Activated effector memory CD4-positive, alpha-beta T cell treated with Interleukin-2 at 50 U/mL for 16 hours (primary cell): Measurements from ENCODE around the gene TBC1D22A.

Experiments used
- DNase-seq: peaks from one replicate; pipeline ENCODE4 v3.0.0-alpha.2; 2020

TBC1D22A gene

DNA sequence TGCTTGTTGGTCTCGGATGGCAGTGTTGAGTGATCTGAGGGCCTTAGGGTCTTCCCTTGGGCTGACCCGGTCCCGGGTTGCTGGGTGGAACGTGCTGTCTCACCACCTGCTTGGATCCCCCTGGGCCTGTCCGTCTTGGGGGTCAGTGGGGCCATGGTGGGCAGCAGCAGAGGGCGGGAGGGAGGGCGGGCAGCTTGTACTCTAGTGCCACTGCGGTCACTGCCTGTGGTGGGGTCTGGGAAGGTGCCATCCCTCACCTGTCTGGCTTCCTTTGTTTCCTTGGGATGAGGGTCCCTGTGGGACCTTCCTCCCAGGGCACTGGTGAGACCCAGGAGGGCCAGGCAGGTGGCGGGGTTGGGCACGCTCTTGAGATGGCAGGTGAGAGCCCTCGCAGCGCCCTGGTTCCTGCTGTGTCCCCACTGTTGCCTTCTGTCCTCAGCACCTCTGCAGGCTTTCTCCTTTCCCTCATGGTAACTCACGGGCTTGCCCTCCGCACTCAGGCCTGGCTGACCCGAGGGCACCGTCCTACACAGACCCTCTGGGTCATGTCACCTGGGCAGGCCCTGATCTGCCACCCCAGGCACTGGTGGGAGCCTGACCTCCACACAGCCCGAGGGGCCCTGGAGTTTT, 34.2 kb downstream of the TBC1D22A start:
- DNase-seq: no peak

DNA sequence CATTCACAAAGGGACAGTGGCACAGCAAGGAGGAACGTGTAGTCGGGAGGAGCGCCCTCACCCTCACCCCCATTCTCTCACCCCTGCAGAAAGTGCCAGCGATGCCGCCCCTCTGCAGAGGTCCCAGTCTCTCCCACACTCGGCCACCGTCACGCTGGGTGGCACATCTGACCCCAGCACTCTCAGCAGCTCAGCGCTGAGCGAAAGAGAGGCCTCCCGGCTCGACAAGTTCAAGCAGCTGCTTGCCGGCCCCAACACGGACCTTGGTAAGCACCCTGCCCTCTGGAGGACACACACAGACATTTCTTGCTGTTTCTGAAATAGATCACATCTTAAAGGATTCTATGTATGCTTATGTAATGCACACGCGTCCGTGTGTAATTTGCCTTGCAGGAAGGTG, 34.9 kb downstream of the TBC1D22A start:
- DNase-seq: no peak

DNA sequence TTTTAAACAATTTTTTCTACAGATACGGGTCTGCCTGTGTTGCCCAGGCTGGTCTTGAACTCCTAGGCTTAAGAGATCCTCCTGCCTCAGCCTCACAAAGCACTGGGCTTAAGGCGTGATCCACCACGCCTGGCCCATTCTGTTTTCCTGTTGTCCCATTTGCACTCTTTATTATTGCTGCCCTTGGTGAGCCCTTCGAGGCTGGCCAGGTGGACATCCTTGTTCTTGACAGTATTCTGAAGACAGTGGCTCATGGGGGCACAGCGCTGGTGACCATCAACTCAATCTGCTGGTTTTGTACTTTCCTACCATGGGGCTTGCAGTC, 35.6 kb downstream of the TBC1D22A start:
- no peak for DNase-seq

DNA sequence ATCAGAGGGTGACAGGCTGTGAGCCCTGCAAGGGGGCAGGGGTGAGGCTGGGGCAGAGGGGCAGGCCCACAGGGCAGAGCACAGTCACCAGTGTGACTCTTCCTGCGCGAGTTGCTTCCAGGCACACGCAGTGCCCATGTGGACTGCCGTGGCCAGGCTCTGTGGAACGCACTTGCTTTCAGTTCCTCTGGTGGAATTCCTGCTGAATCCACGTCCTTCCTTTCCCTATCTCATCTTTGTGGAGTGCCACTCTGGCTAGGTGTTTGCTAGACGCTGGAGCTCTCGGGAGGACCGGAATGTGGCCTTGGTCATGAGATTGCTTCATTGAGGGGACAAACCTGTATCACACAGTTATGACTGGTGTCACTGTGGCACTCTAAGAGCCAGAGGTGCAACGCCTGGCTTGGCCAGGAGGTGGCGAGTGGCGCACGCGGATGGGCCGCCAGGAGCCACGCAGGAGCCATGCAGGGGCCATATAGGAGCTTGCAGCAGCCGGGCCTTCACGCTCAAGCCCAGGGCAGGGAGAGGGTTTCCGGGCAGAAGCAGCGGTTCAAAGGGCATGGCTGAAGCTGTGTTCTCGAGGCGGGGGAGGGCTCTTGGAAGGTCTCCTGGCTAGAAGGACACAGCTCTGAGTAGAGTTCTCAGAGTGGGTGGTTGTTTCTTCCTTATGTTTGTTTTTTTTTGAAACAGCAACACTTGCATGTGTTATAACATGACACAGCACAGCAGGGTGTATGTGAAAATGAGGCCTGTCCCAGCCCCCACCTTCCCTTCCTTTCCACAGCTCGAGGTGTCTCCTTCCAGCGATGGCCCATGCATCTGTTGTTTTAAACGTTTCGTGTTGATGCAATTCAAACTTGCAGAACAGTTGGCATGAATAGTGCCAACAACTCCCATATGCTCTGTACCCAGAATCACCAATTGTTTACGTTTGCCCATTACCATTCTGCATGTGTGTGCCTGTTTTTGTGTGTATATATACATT, 36.2 kb downstream of the TBC1D22A start:
- DNase-seq: peak; percentile 69

DNA sequence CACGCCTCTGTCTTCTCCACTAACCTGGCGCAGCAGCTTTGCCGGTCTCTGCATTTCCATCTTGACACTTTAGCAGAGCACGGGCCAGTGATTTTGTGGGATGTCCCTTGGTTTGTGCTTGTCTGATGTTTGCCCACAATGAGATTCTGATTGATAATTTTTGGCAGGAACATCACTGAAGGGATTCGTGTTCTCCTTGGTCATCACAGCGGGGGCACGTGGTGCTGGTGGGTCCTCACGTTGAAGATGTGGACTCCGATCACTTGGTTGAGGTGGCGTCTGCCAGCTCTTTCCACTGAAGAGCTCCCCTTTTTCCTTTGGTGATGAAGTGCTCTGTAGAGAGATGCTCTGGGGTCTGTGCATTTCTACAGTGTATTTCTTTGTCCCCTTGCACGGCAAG, 37.2 kb downstream of the TBC1D22A start:
- no peak for DNase-seq

DNA sequence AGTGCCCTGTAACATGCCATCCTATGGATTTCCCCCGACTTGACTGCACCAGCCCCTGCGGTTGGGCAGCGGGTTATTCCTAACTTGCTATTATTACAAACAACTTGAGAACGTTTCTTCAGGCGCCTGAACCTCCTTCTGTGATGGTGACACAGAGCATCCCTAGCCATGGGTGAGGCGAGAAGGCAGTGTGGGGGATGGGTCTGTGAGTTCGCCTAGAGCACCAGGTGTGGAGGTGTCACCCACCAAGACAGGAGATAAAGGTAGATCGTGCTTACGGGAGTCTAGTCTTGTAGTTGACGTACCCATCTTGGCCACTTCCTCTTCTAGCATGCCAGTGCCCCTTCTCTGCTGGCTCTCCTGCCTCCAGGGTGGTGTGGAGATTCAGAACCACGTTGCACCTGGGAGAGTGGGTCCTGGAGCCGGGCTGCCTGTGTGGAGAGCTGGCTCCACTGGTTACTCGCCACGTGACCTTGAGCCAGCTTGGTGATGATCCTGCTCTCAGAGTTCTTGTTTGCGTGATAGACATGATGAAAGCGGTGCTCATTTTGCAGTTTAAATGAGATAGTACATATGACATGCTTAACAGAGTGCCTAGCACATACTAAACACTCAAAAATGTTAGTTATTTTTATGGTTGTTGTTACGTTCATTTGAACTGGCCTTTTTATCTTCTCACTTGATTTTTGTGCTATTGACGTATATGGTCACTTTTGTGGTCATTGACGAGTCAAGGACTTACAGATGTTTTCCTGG, 37.8 kb downstream of the TBC1D22A start:
- no peak for DNase-seq

DNA sequence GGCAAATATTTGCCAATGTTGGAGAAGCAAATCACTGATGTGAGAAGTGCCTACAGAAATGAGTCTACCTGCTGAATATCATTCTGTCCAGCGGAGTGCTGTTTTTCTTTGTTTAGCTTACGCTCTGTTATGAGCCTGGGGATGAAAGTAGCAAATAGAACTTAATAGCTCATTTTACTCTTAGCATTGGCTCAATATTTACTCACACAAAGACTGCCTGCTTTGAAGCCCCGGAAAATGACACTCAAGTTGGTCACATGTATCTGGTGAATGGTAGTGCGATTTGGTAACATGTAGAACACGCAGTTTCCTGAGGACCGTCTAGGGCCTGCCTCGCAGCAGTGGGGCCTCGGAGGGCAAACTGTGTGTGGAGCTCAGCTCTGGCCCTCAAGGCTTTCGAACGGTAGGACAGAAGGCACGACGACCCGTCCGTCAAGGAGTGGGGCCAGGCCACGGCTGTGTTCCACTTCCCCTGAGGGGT, 38.9 kb downstream of the TBC1D22A start:
- no peak for DNase-seq

DNA sequence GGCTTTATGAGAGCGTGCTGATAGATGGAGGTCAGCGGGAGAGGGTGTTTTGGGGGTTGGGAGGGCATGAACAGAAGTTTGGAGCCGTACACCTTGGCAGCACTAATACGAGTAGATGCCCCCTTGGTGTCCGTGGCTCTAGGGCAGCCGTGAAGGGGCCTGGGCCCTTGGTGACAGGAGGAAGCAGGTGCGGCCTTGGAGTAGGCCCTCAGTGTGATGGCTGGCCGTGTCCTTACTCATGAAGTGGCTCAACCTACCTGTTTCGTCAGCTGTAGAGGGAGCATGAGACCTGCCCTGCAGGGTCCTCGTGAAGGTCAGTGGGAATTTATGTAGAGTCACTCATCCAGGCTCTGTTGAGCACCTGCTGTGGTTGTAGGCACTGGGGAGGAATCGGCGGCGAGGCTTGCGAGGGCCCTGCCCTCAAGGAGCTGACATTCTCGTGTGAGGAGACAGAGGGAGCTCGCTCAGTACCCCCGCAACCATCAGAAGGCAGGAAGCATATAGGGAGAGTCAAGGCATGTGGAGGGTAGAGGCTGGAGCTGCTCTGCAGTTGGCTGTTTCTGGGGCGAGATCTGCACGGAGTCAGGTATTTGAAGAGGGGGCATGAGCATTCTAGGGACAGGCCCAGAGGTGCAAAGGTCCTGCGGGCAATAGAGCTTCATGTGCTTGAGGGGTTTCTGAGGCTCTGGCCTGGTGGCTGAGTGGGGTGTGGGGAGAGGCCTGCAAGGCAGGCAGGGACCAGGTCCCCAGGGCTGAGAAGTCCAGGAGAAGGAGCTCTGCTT, 39.6 kb downstream of the TBC1D22A start:
- no peak for DNase-seq

DNA sequence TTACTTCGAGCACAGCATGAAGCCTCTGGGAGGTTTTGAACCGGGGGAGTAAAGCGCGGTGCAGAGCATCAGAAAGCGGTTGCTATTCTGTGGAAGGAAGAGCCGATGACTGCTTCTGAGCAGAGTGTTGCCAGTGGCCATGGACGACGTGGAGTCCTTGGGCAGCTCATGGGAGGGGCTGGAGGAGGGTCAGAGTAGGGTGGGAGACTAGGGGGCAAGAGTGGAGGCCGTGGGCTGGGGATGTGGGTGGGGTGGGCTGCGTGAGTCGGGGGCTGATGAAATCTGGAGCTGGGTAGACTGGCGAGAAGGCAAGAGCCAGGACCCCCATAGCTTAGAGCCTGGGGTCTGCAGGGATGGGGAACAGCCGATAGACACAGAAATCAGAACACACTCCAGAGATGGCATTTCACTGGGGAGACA, 40.2 kb downstream of the TBC1D22A start:
- DNase-seq: no peak

DNA sequence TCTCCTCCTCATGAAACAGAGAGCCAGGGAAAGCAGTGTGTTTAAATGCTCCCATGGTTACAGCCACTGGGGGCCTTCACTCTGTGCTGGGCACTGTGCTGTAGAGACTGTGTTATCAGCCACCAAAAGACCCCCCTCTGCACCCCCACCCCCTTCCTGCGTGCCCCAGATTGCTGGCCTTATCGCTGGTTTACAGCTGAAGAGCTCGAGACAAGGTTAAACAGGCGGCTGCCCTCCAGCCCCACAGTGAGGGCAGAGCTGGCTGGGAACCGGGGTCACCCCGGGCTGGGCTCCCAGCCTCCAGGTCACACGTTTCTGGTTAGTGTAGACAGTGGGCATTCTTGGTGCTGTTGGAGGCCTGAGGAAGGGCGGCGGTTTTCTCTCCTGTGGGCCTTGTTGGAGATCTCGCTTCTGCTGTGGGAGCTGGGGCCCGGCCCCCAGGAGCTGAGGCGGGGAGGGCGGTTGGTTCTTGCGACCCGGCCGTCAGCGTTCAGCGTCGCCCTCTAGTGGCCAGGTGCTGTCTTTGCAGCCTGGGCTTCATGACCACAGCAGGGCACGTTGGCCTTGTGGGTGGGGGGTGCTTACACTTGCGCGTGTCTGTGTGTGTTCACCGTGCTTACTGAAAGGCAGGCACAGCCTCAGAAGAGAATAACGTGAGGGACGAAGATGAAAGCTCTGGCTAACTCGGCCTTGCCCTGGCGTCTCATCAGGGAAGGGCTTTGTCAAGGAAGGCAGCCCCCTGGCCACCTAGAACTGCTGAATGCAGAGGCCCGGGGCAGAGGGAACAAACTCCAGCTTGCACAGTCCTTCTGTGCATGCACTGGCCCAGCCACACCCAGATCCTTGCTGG, 40.8 kb downstream of the TBC1D22A start:
- DNase-seq: peak; percentile 49

DNA sequence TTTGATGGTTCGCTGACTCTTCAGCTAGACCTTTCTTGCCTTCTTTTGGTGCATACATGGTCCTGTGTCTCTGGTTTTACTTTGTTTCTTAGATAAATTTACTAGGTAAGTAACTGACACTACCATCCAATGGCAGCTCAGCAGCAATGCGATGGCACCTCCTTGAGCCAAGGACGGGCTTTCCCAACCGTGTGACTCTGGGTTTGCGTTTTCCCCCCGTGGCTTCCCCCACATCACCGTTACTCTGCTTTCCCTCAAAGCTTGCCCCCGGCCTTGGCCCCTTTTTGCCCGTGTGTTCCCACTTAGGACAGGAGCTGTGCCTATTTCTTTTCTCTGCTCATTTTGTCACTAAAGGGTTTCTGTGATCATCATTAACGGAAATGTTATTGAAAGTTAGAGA, 41.5 kb downstream of the TBC1D22A start:
- DNase-seq: no peak

DNA sequence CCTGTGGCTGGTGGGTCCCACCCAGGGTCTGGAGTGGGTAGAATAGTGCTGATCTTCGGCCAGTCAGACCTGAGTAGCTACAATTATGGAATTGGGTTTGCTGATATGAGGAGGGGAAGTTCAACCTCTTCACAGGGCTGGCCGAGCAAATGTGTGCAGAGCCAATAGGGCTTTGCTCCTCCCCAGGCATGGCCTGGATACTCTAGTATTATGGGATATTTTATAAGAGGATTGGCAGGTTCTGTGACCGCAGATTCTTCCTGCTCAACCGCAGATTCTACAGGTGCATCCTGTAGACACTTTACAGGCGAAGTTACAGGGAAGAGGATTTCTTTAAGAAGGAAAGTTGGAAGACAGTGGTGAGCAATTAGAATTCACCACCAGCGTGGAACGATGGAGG, 44.3 kb downstream of the TBC1D22A start:
- DNase-seq: no peak

DNA sequence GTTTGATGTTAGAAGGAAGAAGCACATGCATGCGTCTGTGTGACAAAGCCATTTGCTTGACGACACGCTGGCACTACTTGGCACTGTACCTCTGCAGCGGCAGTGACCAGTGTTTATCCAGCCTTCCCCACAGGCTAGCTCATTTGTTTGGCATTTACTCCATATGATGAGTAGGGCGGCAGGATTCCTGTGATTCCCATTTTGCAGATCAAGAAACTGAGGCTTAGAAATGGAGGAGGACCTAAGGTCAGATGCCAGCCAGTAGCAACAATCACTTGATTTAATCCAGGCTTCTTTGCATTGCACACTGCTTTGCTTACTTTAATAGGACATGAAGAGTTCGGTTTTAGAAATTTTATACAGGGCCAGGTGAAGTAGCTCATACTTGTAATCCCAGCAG, 45.0 kb downstream of the TBC1D22A start:
- no peak for DNase-seq

DNA sequence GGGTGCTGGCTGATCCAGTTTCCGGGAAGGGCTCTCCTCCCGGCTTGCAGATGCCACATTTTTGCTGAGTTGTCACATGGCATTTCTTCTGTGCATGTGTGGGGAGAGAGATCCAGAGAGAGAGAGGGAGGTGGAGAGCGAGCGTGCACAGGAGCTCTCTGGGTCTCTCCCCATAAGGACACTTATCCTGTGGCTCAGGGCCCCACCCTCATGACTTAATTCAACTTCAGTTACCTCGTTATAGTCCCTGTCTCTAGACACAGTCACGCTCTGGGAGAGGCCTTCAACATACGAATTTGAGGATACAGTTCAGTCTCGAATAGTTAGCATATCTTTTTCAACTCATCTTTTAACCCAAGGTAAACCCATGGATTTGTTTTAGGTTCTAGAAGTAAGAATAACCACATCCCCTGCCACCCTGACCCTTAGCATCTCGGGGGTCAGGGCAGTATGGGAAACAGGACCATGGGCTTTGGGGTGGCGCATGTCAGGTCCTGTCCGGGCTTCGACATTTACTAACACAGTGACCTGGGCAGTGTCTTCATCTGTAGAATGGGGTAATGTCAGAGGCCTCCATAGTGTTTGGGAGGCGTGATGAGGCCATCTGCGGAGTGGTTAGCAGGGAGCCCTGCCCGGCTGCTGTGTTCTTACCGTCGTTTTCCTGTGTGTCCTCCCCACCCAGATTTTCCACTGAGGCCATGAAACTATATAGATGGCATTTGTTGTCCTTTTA, 46.9 kb downstream of the TBC1D22A start:
- no peak for DNase-seq

DNA sequence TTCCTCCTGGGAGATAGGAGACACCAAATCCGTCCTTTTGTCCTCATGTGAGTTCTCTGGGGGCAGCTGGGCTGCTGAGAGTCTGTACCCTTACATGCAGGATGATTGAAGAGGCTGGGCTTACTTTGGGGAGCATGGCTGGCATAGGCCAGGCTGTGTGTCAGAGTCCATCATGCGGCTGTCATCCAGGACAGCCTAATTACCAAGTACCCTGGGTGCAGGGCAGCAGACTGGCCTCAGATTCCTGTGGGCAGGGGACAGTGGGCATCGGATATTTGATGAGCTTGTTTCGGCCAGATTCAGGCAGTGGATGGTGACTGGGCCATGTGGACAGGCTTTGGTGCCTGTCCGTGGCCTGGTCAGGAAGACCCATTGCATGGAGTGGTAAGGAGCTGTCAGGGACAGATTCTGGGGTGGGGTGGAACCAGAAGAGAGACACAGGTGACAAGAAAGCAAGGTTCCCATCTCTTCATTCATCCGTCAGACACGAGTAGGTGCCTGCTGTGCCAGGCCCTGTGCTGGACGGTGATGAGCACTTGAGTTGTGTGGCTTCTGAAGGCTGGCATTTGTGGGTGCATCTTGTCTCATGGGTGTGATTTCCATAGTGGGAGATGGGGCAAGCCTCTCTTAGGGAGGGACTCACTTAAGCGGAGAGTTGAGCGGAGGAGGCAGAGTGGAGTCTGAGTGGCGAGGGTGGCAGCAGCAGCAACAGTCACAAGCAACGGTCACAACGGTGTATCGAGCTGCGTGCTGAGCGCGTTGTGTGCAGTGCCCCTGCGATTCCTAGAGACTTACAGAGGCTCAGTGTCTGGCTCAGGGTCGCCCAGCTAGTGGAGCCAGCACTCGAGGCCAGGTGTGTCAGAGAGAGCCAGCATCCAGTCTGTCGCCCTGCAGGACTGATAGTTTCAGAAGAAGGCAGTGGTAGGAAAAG, 48.7 kb downstream of the TBC1D22A start:
- DNase-seq: no peak

DNA sequence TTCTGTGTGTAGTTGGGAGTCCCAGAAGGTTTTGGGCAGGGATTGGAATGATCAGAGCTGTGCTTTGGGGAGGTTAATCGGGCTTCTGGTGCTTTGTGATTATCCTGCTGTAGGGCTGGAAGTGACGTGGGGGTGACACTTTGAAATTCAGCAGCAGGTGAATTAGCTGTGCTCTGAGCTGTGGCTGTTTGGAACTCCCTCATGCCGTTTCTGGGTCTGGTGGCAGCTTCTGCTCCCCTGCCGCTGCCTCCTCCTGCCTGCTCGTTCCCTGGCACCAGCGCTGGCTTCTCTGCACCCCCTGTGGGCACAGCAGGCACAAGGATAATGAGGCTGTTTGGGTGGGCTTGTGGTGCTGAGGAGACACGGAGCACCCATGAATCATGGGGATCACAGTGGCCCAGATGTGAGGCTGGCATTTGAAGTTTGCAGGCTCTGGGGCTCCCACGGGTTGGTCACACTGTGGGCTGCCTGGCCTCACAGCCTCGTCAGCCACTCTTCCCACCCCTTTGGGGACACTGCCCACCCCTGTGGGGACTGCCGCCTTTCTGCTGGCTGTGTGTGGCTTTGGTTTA, 49.7 kb downstream of the TBC1D22A start:
- no peak for DNase-seq

DNA sequence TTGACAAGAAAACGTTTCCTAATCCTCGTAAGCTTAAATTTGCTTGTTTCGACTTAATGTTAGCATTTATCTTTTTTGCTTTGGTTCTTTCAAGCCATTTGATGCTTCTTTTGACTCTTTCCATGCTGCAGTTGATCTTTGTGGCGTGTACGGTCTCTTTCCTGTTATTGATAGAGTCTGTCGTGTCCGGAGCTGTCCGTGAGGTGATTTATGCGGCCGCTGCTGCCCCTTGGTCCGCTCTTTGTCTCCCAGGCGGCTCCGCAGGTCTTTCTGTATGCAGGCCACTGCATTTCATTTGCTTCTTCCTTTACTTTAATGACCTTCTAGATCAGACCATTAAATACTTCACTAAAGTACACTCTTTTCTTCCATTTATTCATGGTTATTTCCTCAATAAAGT, 50.3 kb downstream of the TBC1D22A start:
- DNase-seq: no peak

DNA sequence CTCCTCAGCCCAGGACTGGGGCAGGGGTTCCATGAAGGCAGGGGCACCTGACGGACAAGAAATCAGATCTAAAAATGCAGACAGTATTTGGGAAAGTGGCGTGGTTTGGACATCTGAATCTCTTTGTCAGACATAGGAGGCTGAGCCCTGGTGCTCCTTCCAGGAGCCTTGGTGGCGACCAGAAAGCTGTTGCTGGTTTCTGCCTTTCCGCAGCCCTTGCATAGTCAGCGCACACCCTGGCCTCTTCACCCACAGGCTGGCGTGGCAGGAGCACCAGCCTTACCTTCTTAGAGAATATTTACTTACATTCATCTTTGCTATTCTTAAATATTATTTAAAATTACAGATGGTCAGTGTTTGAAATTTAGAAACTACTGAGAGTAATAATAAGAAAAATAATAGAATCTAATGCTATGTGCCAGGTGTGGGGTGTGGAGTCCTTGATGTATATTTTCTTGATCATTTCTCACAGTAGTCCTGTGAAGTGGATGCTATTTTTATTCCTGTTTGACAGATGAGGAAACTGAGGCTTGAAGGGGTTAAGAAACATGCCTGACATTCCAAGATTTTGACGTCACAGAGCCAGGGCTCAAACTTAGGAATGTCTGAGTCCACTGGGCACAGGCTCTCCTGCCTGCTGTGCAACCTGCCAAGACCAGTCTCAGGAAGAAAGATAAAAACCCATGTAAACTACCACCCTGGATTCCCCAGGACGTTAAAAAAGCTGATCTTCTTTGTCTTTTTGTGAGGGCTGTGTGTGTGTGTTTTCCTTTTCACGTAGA, 51.6 kb downstream of the TBC1D22A start:
- DNase-seq: no peak

DNA sequence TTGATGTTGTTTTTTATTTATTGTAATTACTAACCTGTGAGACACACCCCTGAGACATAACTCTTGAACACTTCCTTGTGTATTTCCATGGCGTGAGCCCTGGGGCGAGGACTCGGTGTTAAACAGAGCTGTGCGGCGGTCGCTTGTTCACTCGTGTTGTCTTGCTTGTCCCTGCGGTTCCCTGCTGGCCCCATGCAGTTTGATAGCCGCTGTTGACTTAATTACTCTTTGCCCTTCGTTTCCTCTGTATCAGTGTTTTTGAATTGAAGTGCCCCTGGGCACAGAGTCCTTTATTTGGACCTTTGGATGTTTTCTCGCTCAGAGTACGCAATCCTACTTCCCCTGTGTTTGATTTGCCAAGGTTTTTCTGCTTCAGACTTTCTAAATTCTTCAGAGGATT, 52.7 kb downstream of the TBC1D22A start:
- no peak for DNase-seq
